ENCODE measurements around the gene ZNF43. TPM values are rescaled to one million over a fixed set of nuclear protein-coding genes. Genes with fewer than 3 reads are reported as not detected.
A peak's percentile ranks its signal among the peaks of the same experiment; 100 is the strongest.
"Not testable (repeated sequence)": the region's sequence is repeated elsewhere in the genome, so short reads cannot be mapped to it uniquely, and the experiment has no call there.

ZNF43 gene
- total RNA-seq, 1 experiment from 2014 or later = 0.16 TPM

- not testable (repeated sequence) for DNase-seq (ENCODE audit: low spot score)
Observed at GRCh38 chr19:21808400-21809000, 27.5 kb downstream of the ZNF43 start.

GRCh38 chr19:21789466-21790085, 46.4 kb downstream of the ZNF43 start:
- no peak for DNase-seq (ENCODE audit: low spot score)

GRCh38 chr19:21786936-21787335, 49.0 kb downstream of the ZNF43 start:
- DNase-seq (ENCODE audit: low spot score) = no peak

- DNase-seq (ENCODE audit: low spot score) = not testable (repeated sequence)
Observed at GRCh38 chr19:21775792-21776191, 60.2 kb downstream of the ZNF43 start.

DNA sequence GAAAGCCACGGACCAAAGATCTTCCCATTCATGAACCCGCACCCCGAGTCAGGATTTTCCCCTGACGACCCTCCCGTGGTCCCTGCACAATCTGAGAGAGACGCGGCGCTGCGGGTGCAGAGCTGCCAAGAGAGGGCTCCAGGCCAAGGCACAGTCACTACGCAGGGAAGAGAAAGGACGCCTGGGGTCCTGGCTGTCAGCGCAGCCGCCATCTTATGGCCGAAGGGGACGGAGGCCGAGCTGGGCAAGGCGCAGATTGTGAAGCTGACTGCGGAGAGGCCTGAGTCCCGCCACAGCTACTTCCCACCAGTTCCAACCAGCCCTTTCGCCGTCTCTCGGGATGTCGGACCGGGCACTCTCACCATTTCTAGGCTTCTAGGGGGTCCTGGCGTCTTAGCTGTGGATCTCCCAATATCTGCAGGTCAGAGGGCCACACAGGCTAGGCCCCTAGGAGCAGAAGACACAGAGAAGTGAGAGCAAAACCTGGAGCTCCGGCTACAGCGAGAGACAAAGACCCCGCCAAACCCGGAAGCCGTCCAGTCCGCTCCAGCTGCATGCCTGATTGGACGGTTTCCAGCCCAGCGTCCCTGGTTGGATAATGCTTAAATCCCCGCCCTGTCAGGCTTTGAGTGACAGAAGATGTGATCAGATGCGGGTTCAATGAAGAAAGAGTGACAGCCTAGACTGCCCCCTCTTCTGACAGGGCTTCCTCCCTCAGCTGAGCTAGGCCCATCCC, 68.7 kb downstream of the ZNF43 start, which contains the start of gene ZNF100:
ZNF100 (minus strand) TSS at position 515 of the 736 bp plus-strand sequence; CDS start at position 365, 150 bp downstream.
- DNase-seq (ENCODE audit: low spot score) = peak; percentile 69

DNA sequence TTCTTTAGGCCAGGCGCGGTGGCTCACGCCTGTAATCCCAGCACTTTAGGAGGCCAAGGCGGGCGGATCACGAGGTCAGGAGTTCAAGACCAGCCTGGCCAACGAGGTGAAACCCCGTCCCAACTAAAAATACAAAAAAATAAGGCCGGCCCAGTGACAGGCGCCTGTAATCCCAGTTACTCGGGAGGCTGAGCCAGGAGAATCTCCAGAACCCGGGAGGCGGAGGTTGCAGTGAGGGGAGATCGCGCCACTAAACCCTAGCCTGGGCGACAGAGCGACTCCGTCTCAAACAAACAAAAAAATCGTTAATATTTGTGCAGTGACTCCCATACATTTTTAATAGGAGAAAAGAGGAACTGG, 69.3 kb downstream of the ZNF43 start:
- DNase-seq (ENCODE audit: low spot score) = not testable (repeated sequence)

DNA sequence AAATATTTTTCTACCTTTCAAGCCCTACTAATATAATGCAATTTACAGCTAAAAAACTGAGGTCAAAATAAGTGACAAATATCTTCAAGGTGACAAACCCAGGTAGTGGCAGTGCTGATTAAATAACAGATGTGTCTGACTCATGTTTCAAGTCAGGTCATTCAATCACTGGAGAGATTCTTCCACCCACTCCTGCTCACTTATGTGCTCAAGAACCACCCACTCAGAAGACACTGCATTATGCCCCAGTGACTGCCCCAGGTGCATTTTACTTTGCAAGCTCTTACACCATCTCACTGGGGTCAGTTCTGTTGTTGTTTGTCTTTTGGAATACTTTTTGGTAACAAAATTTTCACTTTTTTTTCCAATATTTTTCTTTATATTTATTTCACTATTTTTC, 70.8 kb downstream of the ZNF43 start:
- no peak for DNase-seq (ENCODE audit: low spot score)

- DNase-seq (ENCODE audit: low spot score) = not testable (repeated sequence)
Observed at GRCh38 chr19:21761547-21761946, 74.4 kb downstream of the ZNF43 start.

- no peak for DNase-seq (ENCODE audit: low spot score)
Observed at GRCh38 chr19:21758296-21758695, 77.7 kb downstream of the ZNF43 start.

- DNase-seq (ENCODE audit: low spot score) = not testable (repeated sequence)
Observed at GRCh38 chr19:21755555-21755954, 80.4 kb downstream of the ZNF43 start.

Other genes starting within 250 kb of the ZNF43 start
- 2.7 and 3.5 TPM in 2 replicates for gene ZNF100, start 68.6 kb downstream of the ZNF43 start, total RNA-seq (2014; rRNA removed; shearing (Covaris generic))
- gene ZNF208, start 174.8 kb upstream of the ZNF43 start, total RNA-seq (2014; rRNA removed; shearing (Covaris generic)) = not detected in 2 replicates
- not detected in 2 replicates for gene ZNF257, start 216.3 kb upstream of the ZNF43 start, total RNA-seq (2014; rRNA removed; shearing (Covaris generic))

All from A172 (cell line).